Caco-2 (cell line): ENCODE data around the gene UNG. TPM values are rescaled to one million over a fixed set of nuclear protein-coding genes. Genes with fewer than 3 reads are reported as not detected.
A peak's percentile ranks its signal among the peaks of the same experiment; 100 is the strongest.

Experiments
- BruUV-seq: library from RNA; stranded (reverse); fragments of 400-500 nt; replicated peaks from 2 replicates; lab custom pipeline; 2021; lab: Mats Ljungman, UMichigan
- CTCF ChIA-PET: fragments of 300-600 bp; sonication (Branson Sonifier 250); formaldehyde crosslinking; loops from one replicate; lab custom pipeline; 2022; ENCODE audit warnings: antibody characterized with exemption; lab: Charles Lee
- POLR2A ChIA-PET: fragments of 300-600 bp; sonication (Branson Sonifier 250); formaldehyde crosslinking; loops from one replicate; lab custom pipeline; 2022; ENCODE audit warnings: antibody characterized with exemption; lab: Charles Lee
- DNase-seq, 2 experiments: peaks; one replicate each; pipeline versions ENCODE4 v3.0.0 to v3.0.0-alpha.2; 2020 to 2022
- H3K27me3 ChIP-seq: replicated peaks from 2 replicates; pipeline ENCODE4 v1.6.0; 2011; ENCODE audit warnings: low read length; ENCODE audit not compliant: control insufficient read depth, insufficient read depth
- H3K36me3 ChIP-seq: 2 replicates; pipeline ENCODE4 v1.5.1; 2011; ENCODE audit warnings: low read length; ENCODE audit not compliant: control insufficient read depth, insufficient read depth
- H3K4me1 ChIP-seq: fragments of 250-450 bp; sonication (Bioruptor Pico); 2 replicates; pipeline ENCODE4 v1.5.1; 2020; ENCODE audit warnings: mild to moderate bottlenecking
- H3K4me3 ChIP-seq: 2 replicates; pipeline ENCODE4 v1.5.1; 2011; ENCODE audit warnings: low read depth, mild to moderate bottlenecking, control low read depth, low read length
- H3K9me3 ChIP-seq: fragments of 250-450 bp; sonication (Bioruptor Pico); 2 replicates; pipeline ENCODE4 v1.5.1; 2020; ENCODE audit warnings: mild to moderate bottlenecking, moderate library complexity
- H3K27ac Mint-ChIP-seq: one replicate; pipeline ENCODE4 v1.8.0; 2022; ENCODE audit warnings: mixed read lengths; ENCODE audit not compliant: unreplicated experiment
- H3K27me3 Mint-ChIP-seq: one replicate; pipeline ENCODE4 v1.8.0; 2022; ENCODE audit warnings: mixed read lengths; ENCODE audit not compliant: insufficient read depth, unreplicated experiment
- H3K36me3 Mint-ChIP-seq: one replicate; pipeline ENCODE4 v1.8.0; 2022; ENCODE audit warnings: mild to moderate bottlenecking, mixed read lengths; ENCODE audit not compliant: insufficient read depth, unreplicated experiment
- H3K4me1 Mint-ChIP-seq: one replicate; pipeline ENCODE4 v1.8.0; 2022; ENCODE audit warnings: low read depth, mixed read lengths; ENCODE audit not compliant: unreplicated experiment
- H3K4me3 Mint-ChIP-seq: one replicate; pipeline ENCODE4 v1.8.0; 2022; ENCODE audit warnings: mild to moderate bottlenecking, moderate library complexity, mixed read lengths; ENCODE audit not compliant: unreplicated experiment
- H3K9me3 Mint-ChIP-seq: one replicate; pipeline ENCODE4 v1.8.0; 2022; ENCODE audit warnings: mixed read lengths; ENCODE audit not compliant: unreplicated experiment
- intact Hi-C: fragments of 100-400 bp; cut with micrococcal nuclease; formaldehyde crosslinking; loops from one replicate; pipeline ENCODE4 v1.10.0; 2022; ENCODE audit not compliant: unreplicated experiment
- total RNA-seq: library from RNA; stranded (reverse); gene quantifications from 2 replicates; pipeline ENCODE4 v1.2.3, GENCODE V29; 2022
- TF ChIP-seq, protein P1 (sequence below), 2 experiments: fragments of 200-600 bp in 1 of 2; IDR thresholded peaks; 1 replicate in 1 of 2; 2 replicates in 1 of 2; pipeline versions ENCODE4 v1.5.1 to v1.8.0; 2011 to 2022; ENCODE audit warnings: antibody characterized with exemption in 1 of 2, control low read depth in 1 of 2, inconsistent platforms in 1 of 2, low read depth in 1 of 2, low read length in 1 of 2, mild to moderate bottlenecking in 1 of 2, moderate library complexity in 1 of 2; ENCODE audit not compliant: insufficient read depth in 1 of 2, severe bottlenecking in 1 of 2, unreplicated experiment in 1 of 2

The UNG gene
- total RNA-seq, 1 experiment from 2014 or later = 78.3 TPM

- H3K9me3 Mint-ChIP-seq = no peaks in the 10 kb centered on the region
- H3K4me1 Mint-ChIP-seq = peaks cover 7% of the 10 kb centered on the region
- H3K27ac Mint-ChIP-seq = peak overlapping the region; percentile 54
- no peaks in the 10 kb centered on the region; the same call in 1 of the 2 replicates for H3K36me3 ChIP-seq
- BruUV-seq = TSS peak; percentile 8
- intact Hi-C loops = loop anchor here (10.0 kb wide), 3 partner anchors 85 to 275 kb away; no protein-coding TSS in a partner anchor
- H3K4me3 Mint-ChIP-seq = no peak overlapping the region
- no peaks in the 10 kb centered on the region for H3K4me1 ChIP-seq
- H3K27me3 Mint-ChIP-seq = no peaks in the 10 kb centered on the region
- CTCF ChIA-PET = interaction anchor here (0.7 kb wide), 1 partner anchor 57 kb away, joined by 3 read pairs; no protein-coding TSS in a partner anchor
- no peak overlapping the region for H3K4me3 ChIP-seq
- H3K27me3 ChIP-seq = no peaks in the 10 kb centered on the region
- POLR2A ChIA-PET = no interaction called here
- H3K36me3 Mint-ChIP-seq = peaks cover 63% of the 10 kb centered on the region
- TF ChIP-seq, protein P1, sequence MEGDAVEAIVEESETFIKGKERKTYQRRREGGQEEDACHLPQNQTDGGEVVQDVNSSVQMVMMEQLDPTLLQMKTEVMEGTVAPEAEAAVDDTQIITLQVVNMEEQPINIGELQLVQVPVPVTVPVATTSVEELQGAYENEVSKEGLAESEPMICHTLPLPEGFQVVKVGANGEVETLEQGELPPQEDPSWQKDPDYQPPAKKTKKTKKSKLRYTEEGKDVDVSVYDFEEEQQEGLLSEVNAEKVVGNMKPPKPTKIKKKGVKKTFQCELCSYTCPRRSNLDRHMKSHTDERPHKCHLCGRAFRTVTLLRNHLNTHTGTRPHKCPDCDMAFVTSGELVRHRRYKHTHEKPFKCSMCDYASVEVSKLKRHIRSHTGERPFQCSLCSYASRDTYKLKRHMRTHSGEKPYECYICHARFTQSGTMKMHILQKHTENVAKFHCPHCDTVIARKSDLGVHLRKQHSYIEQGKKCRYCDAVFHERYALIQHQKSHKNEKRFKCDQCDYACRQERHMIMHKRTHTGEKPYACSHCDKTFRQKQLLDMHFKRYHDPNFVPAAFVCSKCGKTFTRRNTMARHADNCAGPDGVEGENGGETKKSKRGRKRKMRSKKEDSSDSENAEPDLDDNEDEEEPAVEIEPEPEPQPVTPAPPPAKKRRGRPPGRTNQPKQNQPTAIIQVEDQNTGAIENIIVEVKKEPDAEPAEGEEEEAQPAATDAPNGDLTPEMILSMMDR (IDR thresholded peaks at IDR 0.05; ENCODE audit: insufficient read depth in 1 of 2, low read depth in 1 of 2, low read length in 1 of 2, severe bottlenecking in 1 of 2, unreplicated experiment in 1 of 2) = no peak
- no peak for DNase-seq
- no peaks in the 10 kb centered on the region for H3K9me3 ChIP-seq
Measured at GRCh38 chr12:109109746-109110350, 12.5 kb downstream of the UNG start.

DNA sequence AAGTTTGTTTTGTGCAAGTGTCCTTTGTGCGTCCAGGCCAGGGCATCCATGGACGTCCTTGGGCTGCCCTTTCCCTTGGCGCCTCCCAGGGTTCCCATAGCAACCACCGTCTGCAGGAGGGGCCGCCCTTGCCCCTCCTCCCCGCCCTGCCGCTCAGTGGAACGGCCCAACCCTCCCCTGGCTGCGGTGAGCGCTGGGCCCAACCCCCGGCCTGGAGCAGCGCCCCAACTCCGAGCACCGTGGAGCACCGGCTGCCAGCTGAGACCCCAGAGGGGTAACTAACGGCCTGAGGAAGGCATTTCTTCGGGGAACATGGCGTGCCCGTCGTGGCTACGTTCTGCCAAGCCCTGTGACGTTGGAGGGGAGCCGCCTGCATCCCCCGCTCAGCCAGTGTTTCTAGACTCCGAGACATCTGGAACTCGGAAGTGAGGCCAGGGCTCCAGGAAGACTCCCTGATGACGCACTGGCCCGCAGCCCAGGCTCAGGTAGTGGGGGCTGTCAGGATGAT is 13.6 kb downstream of the UNG start:
- Mint-ChIP-seq H3K27ac (peak overlapping the region; percentile 54), H3K36me3 (peaks cover 53% of the 10 kb centered on the region), H3K9me3 (no peaks in the 10 kb centered on the region), H3K4me3 (peak overlapping the region; percentile 71), H3K4me1 (peaks cover 6% of the 10 kb centered on the region), H3K27me3 (no peaks in the 10 kb centered on the region)
- H3K9me3 ChIP-seq = no peaks in the 10 kb centered on the region
- peak overlapping the region; percentile 62 for H3K4me3 ChIP-seq
- H3K27me3 ChIP-seq = no peaks in the 10 kb centered on the region
- peaks cover 8% of the 10 kb centered on the region; the same call in 1 of the 2 replicates for H3K4me1 ChIP-seq
- DNase-seq = peak; percentile 83 to 84
- POLR2A ChIA-PET = no interaction called here
- TF ChIP-seq, protein P1 (IDR thresholded peaks at IDR 0.05; ENCODE audit: insufficient read depth in 1 of 2, low read depth in 1 of 2, low read length in 1 of 2, severe bottlenecking in 1 of 2, unreplicated experiment in 1 of 2) = no peak
- no TSS peak for BruUV-seq
- intact Hi-C loops = loop anchor here (10.0 kb wide), 3 partner anchors 84 to 274 kb away; no protein-coding TSS in a partner anchor
- CTCF ChIA-PET = no interaction called here
- no peaks in the 10 kb centered on the region for H3K36me3 ChIP-seq

GRCh38 chr12:109112720-109113465 is 15.5 kb downstream of the UNG start:
- no peak for DNase-seq
- ChIA-PET CTCF (interaction anchor here (0.6 to 1.6 kb wide), 5 partner anchors 25 to 370 kb away, joined by 3 to 6 read pairs (median 3); no protein-coding TSS in a partner anchor), POLR2A (interaction anchor here (0.6 kb wide), 1 partner anchor 26 kb away, joined by 3 read pairs; no protein-coding TSS in a partner anchor)
- Mint-ChIP-seq H3K27me3 (no peaks in the 10 kb centered on the region), H3K27ac (no peak overlapping the region), H3K9me3 (no peaks in the 10 kb centered on the region), H3K4me3 (no peak overlapping the region), H3K4me1 (peaks cover 6% of the 10 kb centered on the region), H3K36me3 (peaks cover 34% of the 10 kb centered on the region)
- TF ChIP-seq, protein P1 (IDR thresholded peaks at IDR 0.05; ENCODE audit: insufficient read depth in 1 of 2, low read depth in 1 of 2, low read length in 1 of 2, severe bottlenecking in 1 of 2, unreplicated experiment in 1 of 2) = no peak
- peaks cover 9% of the 10 kb centered on the region; the same call in 1 of the 2 replicates for H3K4me1 ChIP-seq
- intact Hi-C loops = loop anchor here (10.0 kb wide), 3 partner anchors 82 to 272 kb away; no protein-coding TSS in a partner anchor
- no peaks in the 10 kb centered on the region for H3K9me3 ChIP-seq
- H3K4me3 ChIP-seq = no peak overlapping the region
- H3K36me3 ChIP-seq = no peaks in the 10 kb centered on the region
- no peaks in the 10 kb centered on the region for H3K27me3 ChIP-seq
- BruUV-seq = no TSS peak
